Effector memory CD4-positive, alpha-beta T cell (primary cell): ENCODE data around the gene ZFHX3.

ENCODE experiments used
- DNase-seq, 3 donors: peaks; one replicate each; pipeline ENCODE4 v3.0.0-alpha.2; 2020
- H3K27ac ChIP-seq: 2 replicates; pipeline ENCODE4 v1.7.0; 2013; ENCODE audit warnings: mild to moderate bottlenecking, low read length, moderate library complexity; ENCODE audit not compliant: insufficient read depth, poor library complexity, severe bottlenecking
- H3K27me3 ChIP-seq: replicated peaks from 2 replicates; pipeline ENCODE4 v1.7.0; 2013; ENCODE audit warnings: mild to moderate bottlenecking, low read length; ENCODE audit not compliant: insufficient read depth, control insufficient read depth, poor library complexity, severe bottlenecking
- H3K36me3 ChIP-seq: 2 replicates; pipeline ENCODE4 v1.7.0; 2013; ENCODE audit warnings: mild to moderate bottlenecking, low read length, moderate library complexity; ENCODE audit not compliant: control insufficient read depth, insufficient read depth
- H3K4me1 ChIP-seq: 2 replicates; pipeline ENCODE4 v1.7.0; 2013; ENCODE audit warnings: low read length, mild to moderate bottlenecking; ENCODE audit not compliant: control insufficient read depth, insufficient read depth, poor library complexity, severe bottlenecking
- H3K4me3 ChIP-seq: 2 replicates; pipeline ENCODE4 v1.7.0; 2013; ENCODE audit warnings: low read length, low read depth, mild to moderate bottlenecking; ENCODE audit not compliant: insufficient read depth, poor library complexity, severe bottlenecking
- H3K9me3 ChIP-seq: 2 replicates; pipeline ENCODE4 v1.7.0; 2013; ENCODE audit warnings: mild to moderate bottlenecking, low read length, moderate library complexity; ENCODE audit not compliant: control insufficient read depth

Gene ZFHX3

GRCh38 chr16:72884037-72884436, 163.9 kb downstream of the ZFHX3 start:
- no peaks in the 10 kb centered on the region for H3K9me3 ChIP-seq
- no peak for DNase-seq
- H3K4me1 ChIP-seq = no peaks in the 10 kb centered on the region
- no peaks in the 10 kb centered on the region for H3K27me3 ChIP-seq
- no peaks in the 10 kb centered on the region for H3K36me3 ChIP-seq
- no peak overlapping the region for H3K4me3 ChIP-seq
- H3K27ac ChIP-seq = no peak overlapping the region

GRCh38 chr16:72879846-72880245, 168.1 kb downstream of the ZFHX3 start:
- H3K27me3 ChIP-seq = no peaks in the 10 kb centered on the region
- no peak for DNase-seq
- no peaks in the 10 kb centered on the region for H3K9me3 ChIP-seq
- no peak overlapping the region for H3K27ac ChIP-seq
- H3K4me3 ChIP-seq = no peak overlapping the region
- H3K36me3 ChIP-seq = no peaks in the 10 kb centered on the region
- no peaks in the 10 kb centered on the region for H3K4me1 ChIP-seq

DNA sequence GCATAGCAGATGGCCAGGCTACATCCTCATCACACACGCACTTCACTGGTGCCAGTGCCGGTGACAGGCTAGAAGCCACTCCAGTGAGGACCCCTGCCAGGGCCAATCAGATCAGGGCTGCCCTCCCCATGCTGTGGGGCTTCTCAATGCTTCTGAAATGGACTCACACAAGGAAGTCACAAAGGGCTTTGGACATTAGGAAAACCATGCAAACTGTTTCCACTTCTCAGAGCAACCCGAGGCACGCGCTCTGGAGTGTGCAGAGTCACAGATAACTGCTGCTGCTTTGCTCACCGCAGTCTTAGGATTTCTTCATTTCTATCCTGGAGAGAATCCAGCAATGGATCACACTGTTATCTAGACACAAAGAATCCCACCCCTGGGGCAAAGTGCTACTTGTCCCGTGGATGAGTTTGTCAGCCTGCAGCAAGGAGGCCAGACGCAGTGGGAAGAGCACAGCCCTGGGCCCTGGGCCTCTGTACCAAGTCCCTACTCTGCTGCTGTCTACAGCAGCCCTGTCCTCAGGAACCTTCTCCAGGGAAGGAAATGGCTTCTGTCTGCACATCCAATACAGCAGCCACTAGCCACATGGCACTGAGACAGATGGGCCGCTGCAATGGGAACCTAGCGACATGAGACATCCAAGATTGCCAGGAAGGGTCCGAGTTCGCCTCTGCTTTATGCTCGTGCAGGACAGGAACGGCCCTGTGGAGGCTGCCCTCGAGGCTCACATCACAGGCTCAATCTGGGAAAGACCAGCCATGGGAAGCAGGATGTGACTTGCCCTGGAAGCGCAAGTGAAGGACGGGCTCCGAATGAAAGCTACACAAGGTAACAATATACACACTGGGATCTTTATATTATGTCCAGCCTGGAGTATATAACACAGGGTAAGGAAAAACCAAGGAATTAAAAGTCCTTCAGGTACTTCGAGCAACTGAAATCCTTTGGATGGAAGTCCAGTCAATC, 169.3 kb downstream of the ZFHX3 start:
- no peaks in the 10 kb centered on the region for H3K9me3 ChIP-seq
- no peaks in the 10 kb centered on the region for H3K36me3 ChIP-seq
- no peaks in the 10 kb centered on the region for H3K27me3 ChIP-seq
- no peak overlapping the region for H3K4me3 ChIP-seq
- no peak overlapping the region for H3K27ac ChIP-seq
- H3K4me1 ChIP-seq = no peaks in the 10 kb centered on the region
- no peak for DNase-seq

GRCh38 chr16:72877374-72878028, 170.4 kb downstream of the ZFHX3 start:
- H3K4me3 ChIP-seq = no peak overlapping the region
- no peaks in the 10 kb centered on the region for H3K36me3 ChIP-seq
- H3K27me3 ChIP-seq = no peaks in the 10 kb centered on the region
- no peak for DNase-seq
- H3K4me1 ChIP-seq = no peaks in the 10 kb centered on the region
- H3K9me3 ChIP-seq = no peaks in the 10 kb centered on the region
- H3K27ac ChIP-seq = no peak overlapping the region

- Histone ChIP-seq H3K4me3 (no peak overlapping the region), H3K36me3 (no peaks in the 10 kb centered on the region), H3K27ac (no peak overlapping the region), H3K4me1 (no peaks in the 10 kb centered on the region), H3K27me3 (no peaks in the 10 kb centered on the region), H3K9me3 (no peaks in the 10 kb centered on the region)
- no peak for DNase-seq
Measured at GRCh38 chr16:72876981-72877373, 171.0 kb downstream of the ZFHX3 start.

- Histone ChIP-seq H3K36me3 (no peaks in the 10 kb centered on the region), H3K4me3 (no peak overlapping the region), H3K27ac (no peak overlapping the region), H3K4me1 (no peaks in the 10 kb centered on the region), H3K27me3 (no peaks in the 10 kb centered on the region), H3K9me3 (no peaks in the 10 kb centered on the region)
- DNase-seq = no peak
Measured at GRCh38 chr16:72876221-72876620, 171.7 kb downstream of the ZFHX3 start.

- no peaks in the 10 kb centered on the region for H3K9me3 ChIP-seq
- no peak overlapping the region for H3K4me3 ChIP-seq
- DNase-seq = no peak
- no peak overlapping the region for H3K27ac ChIP-seq
- H3K36me3 ChIP-seq = no peaks in the 10 kb centered on the region
- no peaks in the 10 kb centered on the region for H3K4me1 ChIP-seq
- no peaks in the 10 kb centered on the region for H3K27me3 ChIP-seq
Measured at GRCh38 chr16:72875291-72876031, 172.5 kb downstream of the ZFHX3 start.

- no peaks in the 10 kb centered on the region for H3K9me3 ChIP-seq
Measured at GRCh38 chr16:72873853-72874252, 174.1 kb downstream of the ZFHX3 start.

GRCh38 chr16:72873044-72873443, 174.9 kb downstream of the ZFHX3 start:
- Histone ChIP-seq H3K27me3 (no peaks in the 10 kb centered on the region), H3K27ac (no peak overlapping the region)

More at GRCh38 chr16:72873853-72874252, 174.1 kb downstream of the ZFHX3 start:
- Histone ChIP-seq H3K36me3 (no peaks in the 10 kb centered on the region), H3K27me3 (no peaks in the 10 kb centered on the region), H3K4me3 (no peak overlapping the region), H3K27ac (no peak overlapping the region), H3K4me1 (no peaks in the 10 kb centered on the region)
- DNase-seq = no peak

More at GRCh38 chr16:72873044-72873443, 174.9 kb downstream of the ZFHX3 start:
- Histone ChIP-seq H3K36me3 (no peaks in the 10 kb centered on the region), H3K4me3 (no peak overlapping the region), H3K4me1 (no peaks in the 10 kb centered on the region), H3K9me3 (no peaks in the 10 kb centered on the region)
- DNase-seq = no peak
